ENCODE measurements around the gene ASB1.

Gene ASB1

DNA sequence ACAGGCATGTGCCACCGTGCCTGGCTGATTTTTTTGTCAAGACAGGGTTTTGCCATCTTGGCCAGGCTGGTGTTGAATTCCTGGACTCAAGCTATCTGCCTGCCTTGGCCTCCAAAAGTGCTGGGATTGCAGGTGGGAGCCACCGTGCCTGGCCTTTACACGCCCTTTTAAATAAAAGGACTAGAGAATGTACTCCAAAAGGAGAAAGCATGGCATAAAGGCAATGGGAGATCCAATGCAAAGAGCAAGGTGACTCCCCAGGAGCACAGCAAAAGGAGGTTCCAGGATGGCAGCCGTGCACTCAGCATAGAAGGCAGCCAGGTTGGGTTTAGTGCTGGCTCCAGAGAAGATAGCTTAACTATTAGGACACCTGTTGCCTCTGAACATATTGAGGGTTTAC lies 27.1 kb downstream of the ASB1 start:
- Histone ChIP-seq H3K27ac (ENCODE audit: extremely low read depth, low read depth, low read length) (no peak overlapping the region), H3K36me3 (ENCODE audit: control insufficient read depth in 2 of 2, insufficient read depth in 1 of 2, low read length in 2 of 2) (peaks cover 0 to 42% of the 10 kb centered on the region in 2 experiments; a peak in 1 of 3 replicates), H3K9me3 (ENCODE audit: control insufficient read depth, insufficient read depth, low read depth, low read length) (no peaks in the 10 kb centered on the region), H3K4me3 (ENCODE audit: low read depth, low read length) (no peak overlapping the region), H3K4me1 (ENCODE audit: control insufficient read depth, insufficient read depth, low read length) (no peaks in the 10 kb centered on the region)
- ChIA-PET CTCF (interaction anchor here (0.5 kb wide), 1 partner anchor 197 kb away, joined by 3 read pairs; no protein-coding TSS in a partner anchor), POLR2A (no interaction called here)
- TF ChIP-seq ZNF621 (tag by site-specific recombination; IDR thresholded peaks at IDR 0.05) = no peak
- 0 out of 2 replicates have a peak, but pooled peaks have one; percentile 42 for TF ChIP-seq SCRT2 (tag by site-specific recombination; IDR thresholded peaks at IDR 0.05)

DNA sequence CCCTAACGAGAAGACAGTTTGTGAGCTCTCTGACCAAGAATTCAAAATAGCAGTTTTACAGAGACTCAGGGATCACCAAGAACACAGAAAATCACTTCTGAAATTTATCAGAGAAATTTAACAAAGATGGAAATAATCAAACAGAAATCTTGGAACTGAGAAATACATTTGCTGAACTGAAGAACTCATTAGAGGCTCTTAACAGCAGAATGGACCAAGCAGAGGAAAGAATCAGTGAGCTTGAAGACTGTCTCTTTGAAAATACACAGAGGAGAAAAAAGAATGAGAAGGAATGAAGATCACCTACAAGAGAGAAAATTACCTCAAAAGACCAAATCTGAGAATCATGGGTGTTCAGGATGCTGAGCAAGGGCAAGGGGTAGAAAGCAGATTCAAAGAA lies 29.7 kb downstream of the ASB1 start:
- Histone ChIP-seq H3K9me3 (ENCODE audit: control insufficient read depth, insufficient read depth, low read depth, low read length) (no peaks in the 10 kb centered on the region), H3K4me3 (ENCODE audit: low read depth, low read length) (no peak overlapping the region), H3K36me3 (ENCODE audit: control insufficient read depth in 2 of 2, insufficient read depth in 1 of 2, low read length in 2 of 2) (peaks cover 0 to 18% of the 10 kb centered on the region in 2 experiments; a peak in 1 of 3 replicates), H3K27ac (ENCODE audit: extremely low read depth, low read depth, low read length) (no peak overlapping the region), H3K4me1 (ENCODE audit: control insufficient read depth, insufficient read depth, low read length) (no peaks in the 10 kb centered on the region)
- CTCF ChIA-PET = interaction anchor here (0.6 to 1.4 kb wide), 3 partner anchors 18 to 99 kb away, joined by 3 to 4 read pairs (median 3); no protein-coding TSS in a partner anchor
- no peak for TF ChIP-seq ZNF138 (tag by site-specific recombination; IDR thresholded peaks at IDR 0.05; ENCODE audit: borderline replicate concordance)
- TF ChIP-seq ZNF184 (tag by site-specific recombination; IDR thresholded peaks at IDR 0.05) = no peak
- no peak for TF ChIP-seq GLI2 (tag by site-specific recombination; IDR thresholded peaks at IDR 0.05; ENCODE audit: borderline replicate concordance, low read depth)
- no peak for TF ChIP-seq SCRT2 (tag by site-specific recombination; IDR thresholded peaks at IDR 0.05)
- TF ChIP-seq ZNF324 (tag by site-specific recombination; IDR thresholded peaks at IDR 0.05) = no peak
- TF ChIP-seq, protein P1, sequence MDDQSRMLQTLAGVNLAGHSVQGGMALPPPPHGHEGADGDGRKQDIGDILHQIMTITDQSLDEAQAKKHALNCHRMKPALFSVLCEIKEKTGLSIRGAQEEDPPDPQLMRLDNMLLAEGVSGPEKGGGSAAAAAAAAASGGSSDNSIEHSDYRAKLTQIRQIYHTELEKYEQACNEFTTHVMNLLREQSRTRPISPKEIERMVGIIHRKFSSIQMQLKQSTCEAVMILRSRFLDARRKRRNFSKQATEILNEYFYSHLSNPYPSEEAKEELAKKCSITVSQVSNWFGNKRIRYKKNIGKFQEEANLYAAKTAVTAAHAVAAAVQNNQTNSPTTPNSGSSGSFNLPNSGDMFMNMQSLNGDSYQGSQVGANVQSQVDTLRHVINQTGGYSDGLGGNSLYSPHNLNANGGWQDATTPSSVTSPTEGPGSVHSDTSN (CRISPR knock-in tag; IDR thresholded peaks at IDR 0.05) = no peak
- TF ChIP-seq ZNF146 (tag by site-specific recombination; IDR thresholded peaks at IDR 0.05) = no peak
- TF ChIP-seq, protein P2, sequence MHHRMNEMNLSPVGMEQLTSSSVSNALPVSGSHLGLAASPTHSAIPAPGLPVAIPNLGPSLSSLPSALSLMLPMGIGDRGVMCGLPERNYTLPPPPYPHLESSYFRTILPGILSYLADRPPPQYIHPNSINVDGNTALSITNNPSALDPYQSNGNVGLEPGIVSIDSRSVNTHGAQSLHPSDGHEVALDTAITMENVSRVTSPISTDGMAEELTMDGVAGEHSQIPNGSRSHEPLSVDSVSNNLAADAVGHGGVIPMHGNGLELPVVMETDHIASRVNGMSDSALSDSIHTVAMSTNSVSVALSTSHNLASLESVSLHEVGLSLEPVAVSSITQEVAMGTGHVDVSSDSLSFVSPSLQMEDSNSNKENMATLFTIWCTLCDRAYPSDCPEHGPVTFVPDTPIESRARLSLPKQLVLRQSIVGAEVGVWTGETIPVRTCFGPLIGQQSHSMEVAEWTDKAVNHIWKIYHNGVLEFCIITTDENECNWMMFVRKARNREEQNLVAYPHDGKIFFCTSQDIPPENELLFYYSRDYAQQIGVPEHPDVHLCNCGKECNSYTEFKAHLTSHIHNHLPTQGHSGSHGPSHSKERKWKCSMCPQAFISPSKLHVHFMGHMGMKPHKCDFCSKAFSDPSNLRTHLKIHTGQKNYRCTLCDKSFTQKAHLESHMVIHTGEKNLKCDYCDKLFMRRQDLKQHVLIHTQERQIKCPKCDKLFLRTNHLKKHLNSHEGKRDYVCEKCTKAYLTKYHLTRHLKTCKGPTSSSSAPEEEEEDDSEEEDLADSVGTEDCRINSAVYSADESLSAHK (tag by site-specific recombination; IDR thresholded peaks at IDR 0.05) = no peak
- TF ChIP-seq KLF9 (tag by site-specific recombination; IDR thresholded peaks at IDR 0.05; ENCODE audit: low read depth) = no peak
- TF ChIP-seq ZNF169 (tag by site-specific recombination; IDR thresholded peaks at IDR 0.05) = no peak
- no peak for TF ChIP-seq HOXC10 (CRISPR knock-in tag; IDR thresholded peaks at IDR 0.05)
- no peak for TF ChIP-seq ZNF335 (tag by site-specific recombination; conservative IDR thresholded peaks at IDR 0.05)
- TF ChIP-seq RBAK (tag by site-specific recombination; IDR thresholded peaks at IDR 0.05) = no peak
- TF ChIP-seq ZNF571 (tag by site-specific recombination; IDR thresholded peaks at IDR 0.05) = no peak
- no peak for TF ChIP-seq ZNF623 (tag by site-specific recombination; IDR thresholded peaks at IDR 0.05)
- TF ChIP-seq, protein P3, sequence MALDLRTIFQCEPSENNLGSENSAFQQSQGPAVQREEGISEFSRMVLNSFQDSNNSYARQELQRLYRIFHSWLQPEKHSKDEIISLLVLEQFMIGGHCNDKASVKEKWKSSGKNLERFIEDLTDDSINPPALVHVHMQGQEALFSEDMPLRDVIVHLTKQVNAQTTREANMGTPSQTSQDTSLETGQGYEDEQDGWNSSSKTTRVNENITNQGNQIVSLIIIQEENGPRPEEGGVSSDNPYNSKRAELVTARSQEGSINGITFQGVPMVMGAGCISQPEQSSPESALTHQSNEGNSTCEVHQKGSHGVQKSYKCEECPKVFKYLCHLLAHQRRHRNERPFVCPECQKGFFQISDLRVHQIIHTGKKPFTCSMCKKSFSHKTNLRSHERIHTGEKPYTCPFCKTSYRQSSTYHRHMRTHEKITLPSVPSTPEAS (tag by site-specific recombination; IDR thresholded peaks at IDR 0.05) = no peak
- no peak for TF ChIP-seq ZBTB1 (tag by site-specific recombination; IDR thresholded peaks at IDR 0.05)
- TF ChIP-seq ZNF785 (tag by site-specific recombination; IDR thresholded peaks at IDR 0.05) = no peak
- no peak for TF ChIP-seq ZNF701 (tag by site-specific recombination; IDR thresholded peaks at IDR 0.05)
- POLR2A ChIA-PET = no interaction called here

Measured in HEK293 (cell line).